ENCODE measurements around the gene DENND1B. TPM values are rescaled to one million over a fixed set of nuclear protein-coding genes. Genes with fewer than 3 reads are reported as not detected.

The DENND1B gene
- total RNA-seq, 4 donors from 2014 or later, result 3.3 to 21.7 (median 8.9) TPM

GRCh38 chr1:197638316-197638715, 137.0 kb downstream of the DENND1B start:
- ATAC-seq (no peak), DNase-seq (no peak)
- intact Hi-C loops (cut with DNase I; ENCODE audit: low total_unique reads) (no loop called here), in situ Hi-C loops (cut with MboI; ENCODE audit: low sequenced_read_pairs in 4 of 4) (no loop called here)
- Histone ChIP-seq H3K36me3 (no peaks in the 10 kb centered on the region), H3K9me3 (no peaks in the 10 kb centered on the region), H3K27me3 (no peaks in the 10 kb centered on the region), H3K4me1 (no peaks in the 10 kb centered on the region), H3K27ac (no peak overlapping the region), H3K4me3 (no peak overlapping the region)
- TF ChIP-seq POLR2A (IDR thresholded peaks at IDR 0.05) (no peak), CTCF (IDR thresholded peaks at IDR 0.05 in 4 of 5, conservative IDR thresholded peaks at IDR 0.05 in 1 of 5) (no peak)

GRCh38 chr1:197637406-197637805, 137.9 kb downstream of the DENND1B start:
- no peak for TF ChIP-seq CTCF (IDR thresholded peaks at IDR 0.05 in 4 of 5, conservative IDR thresholded peaks at IDR 0.05 in 1 of 5)
- in situ Hi-C loops (cut with MboI; ENCODE audit: low sequenced_read_pairs in 4 of 4), result no loop called here
- H3K27ac ChIP-seq, result no peak overlapping the region
- no peak overlapping the region for H3K4me3 ChIP-seq
- intact Hi-C loops (cut with DNase I; ENCODE audit: low total_unique reads), result no loop called here
- H3K9me3 ChIP-seq, result no peaks in the 10 kb centered on the region
- DNase-seq (no peak), ATAC-seq (no peak)
- no peaks in the 10 kb centered on the region for H3K27me3 ChIP-seq
- H3K4me1 ChIP-seq, result no peaks in the 10 kb centered on the region
- no peaks in the 10 kb centered on the region for H3K36me3 ChIP-seq

GRCh38 chr1:197633447-197634078, 141.7 kb downstream of the DENND1B start:
- no peaks in the 10 kb centered on the region for H3K4me1 ChIP-seq
- H3K27me3 ChIP-seq, result no peaks in the 10 kb centered on the region
- in situ Hi-C loops (cut with MboI; ENCODE audit: low sequenced_read_pairs in 4 of 4) (no loop called here), intact Hi-C loops (cut with DNase I; ENCODE audit: low total_unique reads) (no loop called here)
- ATAC-seq (no peak), DNase-seq (no peak)
- H3K4me3 ChIP-seq, result no peak overlapping the region
- no peak overlapping the region for H3K27ac ChIP-seq
- H3K9me3 ChIP-seq, result no peaks in the 10 kb centered on the region
- no peaks in the 10 kb centered on the region for H3K36me3 ChIP-seq
- no peak for TF ChIP-seq POLR2A (IDR thresholded peaks at IDR 0.05)

- in situ Hi-C loops (cut with MboI; ENCODE audit: low sequenced_read_pairs in 4 of 4) (no loop called here), intact Hi-C loops (cut with DNase I; ENCODE audit: low total_unique reads) (no loop called here)
- no peaks in the 10 kb centered on the region for H3K9me3 ChIP-seq
- H3K36me3 ChIP-seq, result no peaks in the 10 kb centered on the region
- TF ChIP-seq POLR2A (IDR thresholded peaks at IDR 0.05) (no peak), CTCF (IDR thresholded peaks at IDR 0.05 in 4 of 5, conservative IDR thresholded peaks at IDR 0.05 in 1 of 5) (no peak)
- no peaks in the 10 kb centered on the region for H3K27me3 ChIP-seq
- DNase-seq (no peak), ATAC-seq (no peak)
- H3K27ac ChIP-seq, result no peak overlapping the region
- no peak overlapping the region for H3K4me3 ChIP-seq
- H3K4me1 ChIP-seq, result no peaks in the 10 kb centered on the region
Observed at GRCh38 chr1:197632651-197633050, 142.6 kb downstream of the DENND1B start.

- DNase-seq, result no peak
- Histone ChIP-seq H3K36me3 (no peaks in the 10 kb centered on the region), H3K27me3 (no peaks in the 10 kb centered on the region), H3K4me1 (no peaks in the 10 kb centered on the region), H3K27ac (no peak overlapping the region), H3K4me3 (no peak overlapping the region), H3K9me3 (no peaks in the 10 kb centered on the region)
- intact Hi-C loops (cut with DNase I; ENCODE audit: low total_unique reads) (no loop called here), in situ Hi-C loops (cut with MboI; ENCODE audit: low sequenced_read_pairs in 4 of 4) (no loop called here)
- ATAC-seq, result no peak
- TF ChIP-seq POLR2A (IDR thresholded peaks at IDR 0.05) (no peak), CTCF (IDR thresholded peaks at IDR 0.05 in 4 of 5, conservative IDR thresholded peaks at IDR 0.05 in 1 of 5) (no peak)
Observed at GRCh38 chr1:197632005-197632404, 143.3 kb downstream of the DENND1B start.
